GM10266 (cell line): ENCODE results near the gene TENM4.

Experiments
- DNase-seq: peaks from one replicate; pipeline ENCODE4 v3.0.0; 2012; ENCODE audit errors: extremely low spot score
- TF ChIP-seq, protein P1 (sequence below): IDR thresholded peaks from 2 replicates; pipeline ENCODE4 v1.5.1; 2012; ENCODE audit warnings: mild to moderate bottlenecking, low read depth; ENCODE audit not compliant: control insufficient read depth, insufficient read depth; ENCODE audit errors: missing control alignments

Gene TENM4

DNA sequence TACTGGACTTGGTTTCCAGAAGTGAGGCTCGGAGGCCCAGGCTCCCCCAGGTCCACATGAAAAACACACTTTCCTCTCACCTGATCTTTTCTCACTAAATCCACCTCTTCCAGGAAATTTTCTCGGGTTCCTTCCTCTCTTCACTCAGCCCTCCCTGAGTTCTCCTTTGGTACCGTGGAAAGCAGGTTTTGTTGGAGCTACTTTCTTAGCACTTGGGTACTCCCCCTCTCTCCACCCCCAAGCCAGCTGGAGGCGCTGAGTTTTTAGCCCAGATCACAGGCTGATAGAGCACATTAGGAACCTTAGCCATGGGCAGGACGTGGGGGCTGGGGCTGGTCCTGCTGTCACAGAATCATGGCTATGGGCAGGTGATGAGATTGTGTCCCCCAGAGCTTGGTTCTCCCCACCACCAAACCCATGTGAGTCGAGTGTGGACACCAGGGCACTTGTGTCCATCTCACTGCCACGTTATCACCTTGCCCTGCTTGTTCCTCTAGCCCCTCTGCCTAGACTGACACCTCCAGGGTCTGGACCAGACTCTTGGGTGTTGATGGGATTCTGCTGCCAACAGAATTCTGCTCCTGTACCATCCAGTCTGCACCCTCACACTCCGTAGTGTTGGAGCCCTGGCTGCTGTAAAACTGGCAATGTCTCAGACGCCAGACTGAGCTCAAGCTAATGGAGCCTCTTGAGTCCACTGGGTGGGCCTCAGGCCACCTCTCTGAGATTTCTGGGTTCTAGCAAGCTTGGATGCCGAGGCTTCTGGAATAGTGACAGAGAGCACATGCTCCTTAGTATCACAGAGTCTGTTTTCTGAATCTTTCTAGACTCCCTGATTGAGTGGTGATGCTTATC, 791.2 kb downstream of the TENM4 start:
- TF ChIP-seq, protein P1, sequence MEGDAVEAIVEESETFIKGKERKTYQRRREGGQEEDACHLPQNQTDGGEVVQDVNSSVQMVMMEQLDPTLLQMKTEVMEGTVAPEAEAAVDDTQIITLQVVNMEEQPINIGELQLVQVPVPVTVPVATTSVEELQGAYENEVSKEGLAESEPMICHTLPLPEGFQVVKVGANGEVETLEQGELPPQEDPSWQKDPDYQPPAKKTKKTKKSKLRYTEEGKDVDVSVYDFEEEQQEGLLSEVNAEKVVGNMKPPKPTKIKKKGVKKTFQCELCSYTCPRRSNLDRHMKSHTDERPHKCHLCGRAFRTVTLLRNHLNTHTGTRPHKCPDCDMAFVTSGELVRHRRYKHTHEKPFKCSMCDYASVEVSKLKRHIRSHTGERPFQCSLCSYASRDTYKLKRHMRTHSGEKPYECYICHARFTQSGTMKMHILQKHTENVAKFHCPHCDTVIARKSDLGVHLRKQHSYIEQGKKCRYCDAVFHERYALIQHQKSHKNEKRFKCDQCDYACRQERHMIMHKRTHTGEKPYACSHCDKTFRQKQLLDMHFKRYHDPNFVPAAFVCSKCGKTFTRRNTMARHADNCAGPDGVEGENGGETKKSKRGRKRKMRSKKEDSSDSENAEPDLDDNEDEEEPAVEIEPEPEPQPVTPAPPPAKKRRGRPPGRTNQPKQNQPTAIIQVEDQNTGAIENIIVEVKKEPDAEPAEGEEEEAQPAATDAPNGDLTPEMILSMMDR: no peak
- no peak for DNase-seq

DNA sequence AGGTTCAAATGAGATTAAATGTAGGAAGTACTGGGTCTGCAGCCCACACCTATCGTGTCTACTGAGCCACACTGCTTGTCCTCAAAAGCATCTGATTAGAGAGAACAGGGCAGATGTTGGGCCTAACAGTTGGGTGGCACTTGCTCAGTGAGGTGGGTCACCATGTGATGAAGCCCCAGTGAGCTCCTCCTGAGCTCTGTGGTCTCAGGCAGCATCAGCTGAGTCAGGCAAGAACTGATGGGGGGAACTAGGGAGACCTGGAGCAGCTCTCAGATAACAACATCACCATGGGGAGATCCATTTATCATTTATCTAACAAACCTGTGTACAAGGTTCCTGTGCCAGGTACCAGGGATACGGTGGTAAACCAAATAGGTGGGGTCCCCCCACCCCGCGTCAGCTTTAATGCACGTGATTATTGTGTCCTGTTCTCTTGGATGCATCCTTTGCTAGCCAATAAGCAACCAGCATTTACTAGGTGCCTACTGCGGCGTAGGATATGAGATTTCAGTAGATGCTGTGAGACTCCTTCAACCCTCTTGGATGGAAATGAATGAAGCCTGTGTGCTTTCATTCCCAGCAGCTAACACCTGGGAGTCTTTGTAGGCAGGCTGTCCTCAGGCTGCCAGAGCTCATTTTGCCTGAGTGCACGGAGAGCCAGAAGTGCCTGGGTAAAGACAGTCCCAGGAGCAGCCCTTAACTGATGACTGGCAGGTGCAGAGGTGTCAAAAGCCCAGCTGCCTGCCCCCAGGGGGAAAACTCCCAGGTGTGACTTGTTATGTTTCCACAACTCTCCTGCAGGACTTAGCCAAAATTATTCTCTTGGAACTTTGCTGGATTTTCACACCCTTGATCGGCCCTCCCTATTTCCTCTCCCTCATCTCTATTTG, 792.6 kb downstream of the TENM4 start:
- TF ChIP-seq, protein P1: no peak
- DNase-seq: no peak

DNA sequence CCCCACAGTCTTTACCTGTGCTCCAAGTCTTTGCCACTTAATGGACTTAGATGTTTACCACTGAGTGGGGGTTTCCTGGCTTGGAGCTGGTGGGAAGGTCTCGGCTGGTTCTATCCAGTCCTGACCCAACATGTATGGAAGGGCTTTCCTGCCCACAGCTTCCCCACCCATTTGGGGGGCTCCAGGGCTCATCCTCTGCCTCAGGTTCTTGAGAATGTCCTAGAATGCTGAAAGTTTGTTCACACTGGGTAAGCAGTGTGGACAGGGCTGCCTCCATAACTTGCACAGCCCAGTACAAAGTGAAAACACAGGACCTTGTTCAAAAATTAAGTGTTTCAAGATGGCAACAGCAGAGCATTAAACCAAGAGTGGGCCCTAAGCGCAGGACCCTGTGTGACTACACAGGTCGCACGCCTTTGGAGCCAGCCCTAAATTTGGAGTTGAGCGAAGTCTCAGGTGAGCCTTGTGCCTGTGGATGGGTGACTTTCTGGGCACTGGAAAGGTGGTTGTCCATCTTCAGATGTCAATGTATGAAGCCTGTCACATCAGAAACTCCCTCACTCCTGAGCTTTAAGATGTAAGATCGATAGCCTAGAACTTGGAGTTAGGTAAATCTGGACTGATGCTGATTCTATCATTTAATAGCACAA, 793.4 kb downstream of the TENM4 start:
- DNase-seq: no peak
- TF ChIP-seq, protein P1: no peak

DNA sequence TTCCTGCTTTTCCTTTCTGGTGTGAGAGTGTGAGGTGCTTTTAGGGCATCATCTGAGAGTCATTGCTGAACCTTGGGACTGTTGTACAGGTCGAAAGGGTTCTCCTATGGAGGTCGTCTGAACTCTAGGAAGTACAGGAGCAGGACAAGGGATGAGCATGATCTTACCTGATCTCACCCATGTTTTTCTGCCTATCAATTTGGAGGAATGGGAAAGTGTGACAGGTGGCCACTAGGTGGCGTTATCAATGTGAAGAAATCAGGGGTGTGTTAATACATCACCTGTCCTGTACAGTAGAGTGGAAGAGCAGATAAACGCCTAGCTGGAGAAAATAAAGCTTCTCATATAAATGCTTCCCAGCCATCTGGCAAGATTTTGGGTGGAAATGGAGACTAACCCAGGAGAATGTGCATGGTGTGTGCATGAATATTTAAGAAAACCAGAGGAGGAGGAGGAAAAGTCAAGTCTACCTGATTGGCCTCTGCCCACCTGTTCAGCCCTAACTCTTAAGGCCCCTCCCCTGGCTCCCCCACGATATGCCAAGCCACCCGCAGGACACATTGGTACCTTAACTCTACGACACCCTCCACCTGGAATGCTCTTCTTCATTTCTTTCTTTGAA, 794.2 kb downstream of the TENM4 start:
- TF ChIP-seq, protein P1: peak; percentile 80
- peak; percentile 68 for DNase-seq

DNA sequence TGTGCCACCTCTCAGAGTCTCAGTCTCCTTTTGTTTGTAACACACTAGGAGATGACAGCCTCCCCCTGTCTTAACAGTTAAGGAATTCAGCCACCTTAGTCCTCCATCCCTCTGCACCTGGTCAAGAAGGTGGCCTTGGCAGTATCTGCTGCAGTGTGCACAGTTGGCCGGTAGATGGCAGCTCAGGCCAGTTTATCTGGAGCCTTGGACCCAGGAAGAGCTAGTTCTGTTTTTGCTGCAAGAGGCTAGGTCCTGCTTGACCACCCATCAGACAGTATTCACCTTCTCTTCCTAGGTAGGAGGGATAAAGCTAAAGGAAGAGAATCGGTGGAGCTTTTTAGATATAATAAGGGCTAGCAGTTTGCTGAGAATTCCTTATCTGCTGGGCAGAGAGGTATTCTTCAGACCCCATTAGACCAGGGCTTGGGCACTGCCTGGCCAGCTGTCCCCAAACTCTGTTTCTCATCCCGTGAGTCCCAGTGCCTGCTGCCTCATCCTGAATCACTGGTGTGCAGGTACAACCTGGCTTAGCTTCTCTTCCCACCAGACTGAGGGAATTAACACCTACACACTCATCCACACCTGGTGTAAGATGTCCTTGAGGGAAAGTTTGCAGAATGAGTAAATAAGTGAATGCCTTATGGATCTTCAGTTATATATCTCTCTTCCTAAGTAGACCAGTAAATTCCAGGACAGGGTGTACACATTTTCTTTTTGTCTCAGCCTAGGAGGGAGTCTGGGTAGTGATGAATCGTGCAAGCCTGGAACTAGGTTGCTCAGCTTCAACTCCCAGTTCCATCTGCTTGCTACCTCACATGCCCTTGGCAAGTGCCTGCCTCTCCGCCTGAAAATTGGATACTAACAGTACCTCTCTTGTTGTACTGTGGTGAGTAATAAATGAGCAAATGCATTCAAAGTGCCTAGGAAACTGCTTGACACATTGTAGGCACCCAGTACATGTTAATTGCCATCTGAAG, 795.3 kb downstream of the TENM4 start:
- TF ChIP-seq, protein P1: peak; percentile 97
- DNase-seq: peak; percentile 79

DNA sequence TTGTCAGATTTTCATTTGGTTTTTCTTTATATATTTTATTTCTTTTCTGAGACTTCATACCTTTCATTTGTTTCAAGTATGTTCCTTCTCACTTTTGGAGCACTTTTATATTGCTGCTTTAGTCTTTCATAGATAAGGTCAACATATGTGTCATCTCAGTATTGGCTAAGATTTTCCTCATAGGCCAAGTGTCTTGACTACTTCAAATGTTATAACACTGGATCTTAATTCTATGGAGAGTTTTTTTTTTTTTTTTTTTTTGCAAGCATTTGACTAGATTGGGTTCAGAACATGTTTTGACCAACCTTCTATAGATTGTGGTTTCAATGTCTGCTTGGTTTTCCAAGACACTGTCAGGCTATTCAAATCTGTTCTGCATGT, 797.2 kb downstream of the TENM4 start:
- no peak for DNase-seq
- TF ChIP-seq, protein P1: no peak
